Common myeloid progenitor, CD34-positive (primary cell): ENCODE data around the gene RRP15.

Source experiments
- CTCF ChIA-PET: fragments of 350-600 bp; sonication (Branson Sonifier 250); formaldehyde crosslinking; loops from one replicate; lab custom pipeline; 2021; ENCODE audit warnings: antibody characterized with exemption; lab: Charles Lee
- POLR2A ChIA-PET: fragments of 350-600 bp; sonication (Branson Sonifier 250); formaldehyde crosslinking; loops from one replicate; lab custom pipeline; 2021; ENCODE audit warnings: antibody characterized with exemption; lab: Charles Lee
- DNase-seq, 3 donors: peaks; one replicate each; pipeline versions ENCODE4 v3.0.0 to v3.0.0-alpha.2; 2013
- H3K27ac ChIP-seq, 2 experiments: 1 replicate in 1 of 2; 2 replicates in 1 of 2; pipeline ENCODE4 v1.7.0; 2013; ENCODE audit warnings: inconsistent platforms in 2 of 2, low read length in 2 of 2, mild to moderate bottlenecking in 2 of 2, low read depth in 1 of 2, moderate library complexity in 1 of 2; ENCODE audit not compliant: severe bottlenecking in 2 of 2, insufficient read depth in 1 of 2, poor library complexity in 1 of 2
- H3K27me3 ChIP-seq, 5 experiments: replicated peaks in 2 of 5; 1 replicate in 3 of 5; 2 replicates in 2 of 5; pipeline versions ENCODE4 v1.6.1 to v1.7.0; 2013; ENCODE audit warnings: low read length in 4 of 5, mild to moderate bottlenecking in 2 of 5, moderate library complexity in 2 of 5, inconsistent platforms in 1 of 5; ENCODE audit not compliant: insufficient read depth in 5 of 5, control insufficient read depth in 4 of 5
- H3K36me3 ChIP-seq, 4 experiments: 1 replicate in 2 of 4; 2 replicates in 2 of 4; pipeline versions ENCODE4 v1.6.1 to v1.7.0; 2013; ENCODE audit warnings: low read length in 3 of 4, control low read depth in 1 of 4, mild to moderate bottlenecking in 1 of 4; ENCODE audit not compliant: control insufficient read depth in 4 of 4, insufficient read depth in 4 of 4
- H3K4me1 ChIP-seq, 4 experiments: 1 replicate in 3 of 4; 2 replicates in 1 of 4; pipeline versions ENCODE4 v1.6.1 to v1.7.1; 2013; ENCODE audit warnings: low read length in 3 of 4, mild to moderate bottlenecking in 3 of 4, control low read depth in 1 of 4, inconsistent platforms in 1 of 4, moderate library complexity in 1 of 4; ENCODE audit not compliant: control insufficient read depth in 4 of 4, insufficient read depth in 4 of 4; ENCODE audit errors: control extremely low read depth in 1 of 4
- H3K4me3 ChIP-seq, 7 experiments: 1 replicate in 4 of 7; 2 replicates in 3 of 7; pipeline versions ENCODE4 v1.5.1 to v1.7.0; 2013; ENCODE audit warnings: mild to moderate bottlenecking in 7 of 7, low read length in 6 of 7, moderate library complexity in 6 of 7, inconsistent platforms in 2 of 7, low read depth in 2 of 7, control low read depth in 1 of 7; ENCODE audit not compliant: insufficient read depth in 4 of 7, control insufficient read depth in 1 of 7; ENCODE audit errors: extremely low read depth in 1 of 7
- H3K9me3 ChIP-seq, 5 experiments: 1 replicate in 4 of 5; 2 replicates in 1 of 5; pipeline versions ENCODE4 v1.6.1 to v1.7.1; 2013; ENCODE audit warnings: low read length in 4 of 5, mild to moderate bottlenecking in 2 of 5, inconsistent platforms in 1 of 5, low read depth in 1 of 5, moderate library complexity in 1 of 5; ENCODE audit not compliant: control insufficient read depth in 4 of 5, insufficient read depth in 2 of 5; ENCODE audit errors: control extremely low read depth in 1 of 5
- WGBS: methylation state at CpG from one replicate; pipeline ENCODE4 v1.1.5; 2013; ENCODE audit not compliant: insufficient coverage; 5-methylcytosine and 5-hydroxymethylcytosine counted together

RRP15 gene

DNA sequence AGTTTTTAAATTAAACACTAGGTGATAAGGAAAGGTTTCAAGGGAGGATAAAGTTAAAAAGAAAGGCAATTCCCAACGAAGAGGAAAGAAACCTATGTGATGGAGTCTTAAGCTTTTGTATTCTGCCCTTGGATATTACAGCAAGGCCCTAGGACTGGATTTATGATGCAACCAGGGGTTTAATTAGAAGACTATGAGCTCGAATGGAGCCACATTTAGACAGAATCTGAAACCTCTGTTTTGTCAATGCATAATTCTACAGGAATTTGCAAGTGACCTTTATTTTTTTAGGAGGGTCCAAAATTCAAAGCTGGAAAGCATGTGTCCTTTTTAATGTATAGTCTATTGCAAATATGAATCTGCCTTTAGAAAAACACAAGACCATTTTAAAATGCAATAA is 98.0 kb downstream of the RRP15 start:
- peaks cover 0 to 20% (median 13%) of the 10 kb centered on the region in 5 experiments for H3K27me3 ChIP-seq
- CTCF ChIA-PET = interaction anchor here (1.8 kb wide), 1 partner anchor 10 kb away, joined by 4 read pairs; no protein-coding TSS in a partner anchor
- no peaks in the 10 kb centered on the region for H3K9me3 ChIP-seq
- POLR2A ChIA-PET = interaction anchor here (0.6 kb wide), 1 partner anchor 36 kb away, joined by 4 read pairs; no protein-coding TSS in a partner anchor
- no peaks in the 10 kb centered on the region for H3K4me1 ChIP-seq
- 91% methylated on average over 2 of the region's 2 CpGs for WGBS
- DNase-seq = no peak
- no peaks in the 10 kb centered on the region for H3K36me3 ChIP-seq
- no peak overlapping the region for H3K27ac ChIP-seq
- no peak overlapping the region for H3K4me3 ChIP-seq

DNA sequence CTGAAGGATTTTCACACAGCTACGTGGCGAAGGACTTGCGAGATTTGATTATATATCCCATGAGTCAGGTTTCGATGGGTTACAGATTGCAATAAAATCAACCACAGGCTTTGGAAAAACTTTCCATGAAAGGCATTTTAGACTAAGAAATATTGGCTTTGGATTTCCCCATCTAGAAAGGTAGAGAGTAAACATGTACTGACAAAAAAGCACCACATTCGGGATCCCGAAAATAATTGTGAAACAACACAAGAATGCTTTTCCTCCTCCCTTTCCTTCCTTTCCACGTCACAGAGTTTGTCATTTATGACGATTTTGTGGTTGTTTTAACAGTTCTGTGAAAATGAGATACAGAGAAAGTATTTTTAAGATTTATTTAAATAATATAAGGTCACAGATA is 98.6 kb downstream of the RRP15 start:
- CTCF ChIA-PET = no interaction called here
- 95% methylated on average over 4 of the region's 8 CpGs for WGBS
- Histone ChIP-seq H3K36me3 (no peaks in the 10 kb centered on the region), H3K27me3 (peaks cover 0 to 20% (median 15%) of the 10 kb centered on the region in 5 experiments), H3K9me3 (no peaks in the 10 kb centered on the region), H3K4me3 (no peak overlapping the region), H3K4me1 (no peaks in the 10 kb centered on the region), H3K27ac (no peak overlapping the region)
- peak in 2 of 3 donors; percentile 8 to 15 for DNase-seq
- POLR2A ChIA-PET = interaction anchor here (0.6 kb wide), 1 partner anchor 37 kb away, joined by 4 read pairs; no protein-coding TSS in a partner anchor

DNA sequence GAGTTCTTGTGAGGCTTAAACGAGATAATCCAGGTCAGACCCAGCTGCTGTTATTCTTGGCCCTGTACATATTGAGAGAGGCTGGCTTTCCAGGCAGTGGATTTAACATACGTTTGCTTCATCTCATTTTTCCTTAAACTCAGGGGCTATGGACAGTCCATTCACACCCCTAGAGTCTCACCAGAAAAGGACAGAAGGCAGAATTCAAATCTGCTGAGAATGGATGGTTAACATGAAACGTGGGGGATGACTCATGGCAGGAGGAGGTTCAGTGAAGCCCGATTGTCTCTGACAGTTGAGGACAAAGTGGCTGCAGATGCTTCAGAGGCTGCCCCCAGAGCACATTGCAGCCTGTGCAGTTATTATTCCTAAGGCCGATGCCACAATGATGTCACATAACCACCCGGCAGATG is 99.5 kb downstream of the RRP15 start:
- no peaks in the 10 kb centered on the region for H3K9me3 ChIP-seq
- no peaks in the 10 kb centered on the region for H3K36me3 ChIP-seq
- CTCF ChIA-PET = no interaction called here
- no peak overlapping the region for H3K4me3 ChIP-seq
- DNase-seq = no peak
- H3K27me3 ChIP-seq = peaks cover 0 to 17% (median 15%) of the 10 kb centered on the region in 5 experiments
- POLR2A ChIA-PET = no interaction called here
- no peaks in the 10 kb centered on the region for H3K4me1 ChIP-seq
- no peak overlapping the region for H3K27ac ChIP-seq
- 96% methylated on average over 5 of the region's 6 CpGs for WGBS
